Bronchus fibroblast of lung (primary cell): ENCODE results near the gene PDIA3. TPM values are rescaled to one million over a fixed set of nuclear protein-coding genes. Genes with fewer than 3 reads are reported as not detected.

ENCODE experiments used
- total RNA-seq: library from RNA; depleted of rRNA; stranded (reverse); fragments of >200 nt; gene quantifications from 2 replicates; pipeline ENCODE4 v1.2.3, GENCODE V29; 2015

PDIA3 gene
- 157 and 161 TPM in 2 replicates for total RNA-seq

DNA sequence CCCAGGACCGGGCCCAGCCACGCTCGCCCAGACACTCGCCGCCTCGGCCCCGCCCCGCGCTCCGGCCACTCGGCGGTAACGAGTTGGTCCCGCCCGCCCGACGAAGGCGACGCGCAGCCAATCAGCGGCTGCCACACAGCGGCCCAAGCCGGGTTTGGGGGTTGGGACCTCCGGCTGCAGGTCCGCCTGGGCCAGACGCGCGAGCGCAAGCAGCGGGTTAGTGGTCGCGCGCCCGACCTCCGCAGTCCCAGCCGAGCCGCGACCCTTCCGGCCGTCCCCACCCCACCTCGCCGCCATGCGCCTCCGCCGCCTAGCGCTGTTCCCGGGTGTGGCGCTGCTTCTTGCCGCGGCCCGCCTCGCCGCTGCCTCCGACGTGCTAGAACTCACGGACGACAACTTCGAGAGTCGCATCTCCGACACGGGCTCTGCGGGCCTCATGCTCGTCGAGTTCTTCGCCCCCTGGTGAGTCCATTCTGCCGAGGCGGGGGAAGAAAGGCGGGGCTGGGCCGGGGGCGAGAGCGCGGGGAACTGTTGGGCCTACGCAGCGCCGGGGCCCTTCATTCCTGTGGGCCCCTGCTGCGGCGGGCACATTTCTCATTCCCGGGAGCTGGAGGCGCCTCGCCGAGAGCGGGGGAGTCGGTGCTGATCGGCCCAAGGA, at the start of gene PDIA3:
Gene PDIA3, plus strand, starts transcription at position 194 of the 658 bp plus-strand sequence. Its CDS starts 102 bp downstream, at position 296.

DNA sequence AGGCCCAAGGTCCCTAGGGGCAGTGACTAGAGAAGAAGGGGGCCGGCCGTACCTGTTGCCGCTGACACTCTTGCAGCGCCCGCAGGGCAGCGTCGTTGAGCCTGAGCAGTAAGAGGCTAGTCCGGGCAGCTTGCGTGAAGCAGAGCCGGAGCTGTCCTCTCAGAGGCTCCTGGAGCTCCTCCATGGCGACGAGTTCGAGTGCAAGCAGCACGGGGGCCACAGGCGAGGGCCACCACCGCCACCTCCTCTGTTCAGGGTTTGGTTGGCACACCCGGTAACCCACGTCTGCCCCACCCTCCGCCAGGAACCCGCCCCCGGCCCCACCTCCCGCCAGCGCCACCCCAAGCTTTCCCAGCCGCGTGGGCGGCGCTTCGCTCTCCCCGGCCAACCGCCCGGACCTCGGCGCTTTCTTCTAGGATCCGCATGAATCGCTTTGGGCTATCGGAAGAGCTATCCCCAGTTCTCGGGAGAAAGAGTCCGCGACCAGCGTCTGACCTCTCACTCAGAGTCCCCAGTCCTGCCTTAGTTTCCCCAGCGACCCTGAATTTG, 30.6 kb downstream of the PDIA3 start, which contains the start of gene ELL3:
Gene ELL3, minus strand, starts transcription at position 249 of the 549 bp plus-strand sequence. Its CDS starts 65 bp downstream, at position 184.

GRCh38 chr15:43791993-43792760, 45.9 kb downstream of the PDIA3 start, which contains the start of gene SERF2:
TSS of gene SERF2 (plus strand) at chr15:43792320. CDS start at chr15:43792377, 57 bp downstream.

DNA sequence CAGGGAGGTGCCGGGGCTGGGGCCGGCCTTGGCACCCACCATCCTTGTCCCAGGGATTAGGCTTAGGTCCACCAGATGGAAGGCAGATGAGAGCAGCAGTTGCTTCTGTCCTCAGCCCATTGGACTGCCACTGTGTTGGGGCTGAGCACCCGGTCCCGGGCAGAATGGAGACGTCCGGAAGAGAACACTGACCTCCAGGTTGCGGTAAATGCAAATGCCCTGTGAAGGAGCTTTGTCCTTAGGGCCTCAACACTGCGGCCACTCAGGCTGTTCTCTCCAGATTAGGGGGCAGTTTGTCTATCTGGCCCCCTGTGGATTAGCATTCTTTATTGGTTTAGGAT, 53.7 kb downstream of the PDIA3 start, which contains the start of gene SERINC4:
Gene SERINC4, minus strand, starts transcription at position 276 of the 341 bp plus-strand sequence. Its CDS starts 234 bp downstream, at position 42.

DNA sequence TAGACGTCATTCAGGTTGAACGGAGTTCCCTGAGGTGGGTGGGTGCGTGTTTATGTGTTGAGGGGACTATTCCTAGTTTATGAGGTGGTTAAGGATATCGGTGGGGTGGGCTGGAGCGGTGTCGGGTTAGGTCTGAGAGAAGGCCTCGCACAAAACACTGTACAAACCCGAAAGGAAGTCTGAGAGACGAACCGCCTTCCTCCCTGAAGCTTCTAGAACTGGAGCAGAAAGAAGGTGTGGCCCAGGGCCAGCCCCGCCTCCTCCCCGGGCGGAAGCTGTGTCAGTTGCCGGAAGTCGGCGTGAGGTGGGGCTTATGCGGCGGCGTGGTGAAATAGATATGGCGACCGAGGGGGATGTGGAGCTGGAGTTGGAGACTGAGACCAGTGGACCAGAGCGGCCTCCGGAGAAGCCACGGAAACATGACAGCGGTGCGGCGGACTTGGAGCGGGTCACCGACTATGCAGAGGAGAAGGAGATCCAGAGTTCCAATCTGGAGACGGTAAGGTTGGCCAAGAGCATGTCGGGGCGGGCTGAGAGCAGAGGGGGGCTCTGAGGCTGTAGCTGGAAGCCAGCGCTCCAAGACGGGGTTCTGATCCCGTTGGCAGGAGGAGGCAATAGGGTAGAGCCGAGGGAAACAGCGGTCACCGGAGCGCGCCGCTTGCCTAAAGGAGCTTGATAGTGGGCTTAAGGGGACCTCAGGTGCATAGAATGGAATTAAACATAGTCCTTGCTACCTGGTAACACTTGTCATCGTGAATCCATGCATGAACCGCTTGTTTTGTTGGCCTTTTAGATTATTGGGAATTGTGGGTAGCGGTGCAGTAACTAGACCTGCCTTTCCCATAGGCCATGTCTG, 54.3 kb downstream of the PDIA3 start, which contains the start of gene HYPK:
Gene HYPK, plus strand, starts transcription at position 314 of the 856 bp plus-strand sequence. Its CDS starts 24 bp downstream, at position 338.

Other genes with a start within 250 kb of the PDIA3 start
- 16.5 and 18.7 TPM in 2 replicates for gene MAP1A, start 228.8 kb upstream of the PDIA3 start, total RNA-seq
- 4.3 and 7.4 TPM in 2 replicates for gene PPIP5K1, start 156.2 kb upstream of the PDIA3 start, total RNA-seq
- not detected in 2 replicates for gene CKMT1B, start 152.4 kb upstream of the PDIA3 start, total RNA-seq
- not detected in 2 replicates for gene STRC, start 127.6 kb upstream of the PDIA3 start, total RNA-seq
- gene CATSPER2, start 97.6 kb upstream of the PDIA3 start, total RNA-seq = 0.15 and 0.17 TPM in 2 replicates
- gene CKMT1A, start 52.6 kb upstream of the PDIA3 start, total RNA-seq = not detected in 2 replicates
- gene ELL3, start 30.5 kb downstream of the PDIA3 start, total RNA-seq = 2.2 and 3.4 TPM in 2 replicates
- gene SERF2, start 45.9 kb downstream of the PDIA3 start, total RNA-seq = 935 and 1,279 TPM in 2 replicates
- 0.15 TPM in 1 of 2 replicates, not detected in the other for gene SERINC4, start 53.8 kb downstream of the PDIA3 start, total RNA-seq
- gene HYPK, start 54.2 kb downstream of the PDIA3 start, total RNA-seq = 24.4 and 35.7 TPM in 2 replicates
- 14.9 and 16.1 TPM in 2 replicates for gene MFAP1, start 78.3 kb downstream of the PDIA3 start, total RNA-seq
- gene WDR76, start 80.6 kb downstream of the PDIA3 start, total RNA-seq = 26.9 and 27.9 TPM in 2 replicates